HCT116 (cell line): ENCODE measurements around the gene PRKCA. TPM values are rescaled to one million over a fixed set of nuclear protein-coding genes. Genes with fewer than 3 reads are reported as not detected.

Experiments used
- ATAC-seq: fragments of 200-7000 bp; cut with Tn5 transposase; 2 replicates; pipeline ENCODE4 v1.9.1; 2020; ENCODE audit warnings: mild to moderate bottlenecking, moderate library complexity
- BruUV-seq: library from RNA; stranded (reverse); fragments of 400-500 nt; replicated peaks from 2 replicates; lab custom pipeline; 2021; lab: Mats Ljungman, UMichigan
- CTCF ChIA-PET: fragments of 300-600 bp; sonication (Branson Sonifier 250); formaldehyde crosslinking; loops from one replicate; lab custom pipeline; 2021; ENCODE audit warnings: antibody characterized with exemption; lab: Charles Lee
- POLR2A ChIA-PET: fragments of 300-600, 350-600 bp; sonication (Branson Sonifier 250); formaldehyde crosslinking; loops from one replicate; lab custom pipeline; 2021; ENCODE audit warnings: antibody characterized with exemption; lab: Charles Lee
- RAD21 ChIA-PET, 2 experiments: fragments of 300-600 bp; sonication (Branson Sonifier 250); formaldehyde crosslinking; loops; one replicate each; lab custom pipeline; 2023; ENCODE audit warnings: low total read pairs in 2 of 2; ENCODE audit not compliant: uncharacterized antibody in 2 of 2, unreplicated experiment in 2 of 2, low non-redundant PET in 1 of 2; lab: Charles Lee
- DNase-seq: peaks from one replicate; pipeline ENCODE4 v3.0.0-alpha.2; 2010; ENCODE audit warnings: low read depth, low spot score
- H2AFZ ChIP-seq: fragments of 200-600 bp; shearing (Covaris generic), sonication (generic); 2 replicates; pipeline ENCODE4 v1.6.1; 2017; ENCODE audit warnings: low read depth, mixed run types, mixed read lengths, antibody characterized with exemption, low read length; ENCODE audit not compliant: poor library complexity, severe bottlenecking
- H3K27ac ChIP-seq: 2 replicates; pipeline ENCODE4 v1.5.1; 2012; ENCODE audit warnings: low read depth, low read length
- H3K27me3 ChIP-seq: fragments of 200-600 bp; sonication (generic); 2 replicates; pipeline ENCODE4 v1.6.1; 2016; ENCODE audit warnings: mixed run types, low read length, mixed read lengths; ENCODE audit not compliant: insufficient read depth
- H3K36me3 ChIP-seq, 2 experiments: fragments of 200-500 bp in 1 of 2; fragments of 200-600 bp in 1 of 2; sonication (Bioruptor generic) in 1 of 2; sonication (generic) in 1 of 2; 2 replicates each; pipeline versions ENCODE4 v1.5.1 to v1.6.1; 2014 to 2016; ENCODE audit warnings: low read length in 2 of 2, inconsistent platforms in 1 of 2, mixed read lengths in 1 of 2, mixed run types in 1 of 2; ENCODE audit not compliant: insufficient read depth in 2 of 2, control insufficient read depth in 1 of 2
- H3K4me1 ChIP-seq, 2 experiments: fragments of 200-600 bp in 1 of 2; sonication (generic) in 1 of 2; 2 replicates each; pipeline versions ENCODE4 v1.5.1 to v1.6.1; 2012 to 2017; ENCODE audit warnings: low read length in 2 of 2, inconsistent platforms in 1 of 2, mild to moderate bottlenecking in 1 of 2, mixed read lengths in 1 of 2, mixed run types in 1 of 2, moderate library complexity in 1 of 2; ENCODE audit not compliant: insufficient read depth in 2 of 2, control insufficient read depth in 1 of 2
- H3K4me2 ChIP-seq: fragments of 200-600 bp; sonication (generic); 2 replicates; pipeline ENCODE4 v1.6.1; 2017; ENCODE audit warnings: mixed run types, low read length, mixed read lengths
- H3K4me3 ChIP-seq, 2 experiments: fragments of 200-600 bp in 1 of 2; sonication (generic) in 1 of 2; replicated peaks in 1 of 2; 2 replicates each; pipeline ENCODE4 v1.5.1; 2011 to 2016; ENCODE audit warnings: low read length in 2 of 2, control low read depth in 1 of 2, low read depth in 1 of 2, mild to moderate bottlenecking in 1 of 2, mixed read lengths in 1 of 2, mixed run types in 1 of 2
- H3K79me2 ChIP-seq: fragments of 200-600 bp; sonication (generic); 2 replicates; pipeline ENCODE4 v1.6.1; 2017; ENCODE audit warnings: mild to moderate bottlenecking, mixed run types, low read length, moderate library complexity, mixed read lengths; ENCODE audit not compliant: insufficient read depth
- H3K9ac ChIP-seq: fragments of 200-600 bp; sonication (generic); 2 replicates; pipeline ENCODE4 v1.6.1; 2016; ENCODE audit warnings: low read length, mixed read lengths
- H3K9me2 ChIP-seq: fragments of 200-600 bp; sonication (generic), shearing (Covaris generic); 2 replicates; pipeline ENCODE4 v1.6.1; 2017; ENCODE audit warnings: mixed run types, mild to moderate bottlenecking, moderate library complexity; ENCODE audit not compliant: insufficient read depth
- H3K9me3 ChIP-seq, 2 experiments: fragments of 200-500 bp in 1 of 2; fragments of 200-600 bp in 1 of 2; sonication (Bioruptor generic) in 1 of 2; sonication (generic) in 1 of 2; 2 replicates each; pipeline ENCODE4 v1.6.1; 2014 to 2017; ENCODE audit warnings: low read length in 2 of 2, mixed read lengths in 2 of 2, inconsistent platforms in 1 of 2, low read depth in 1 of 2, mild to moderate bottlenecking in 1 of 2, mixed run types in 1 of 2, moderate library complexity in 1 of 2; ENCODE audit not compliant: control insufficient read depth in 1 of 2, insufficient read depth in 1 of 2
- H4K20me1 ChIP-seq: fragments of 200-600 bp; sonication (generic), shearing (Covaris generic); 2 replicates; pipeline ENCODE4 v1.6.1; 2017; ENCODE audit warnings: mixed run types, mild to moderate bottlenecking, moderate library complexity; ENCODE audit not compliant: insufficient read depth
- CBX3 ChIP-seq: IDR thresholded peaks from 2 replicates; pipeline ENCODE4 v1.6.1; 2012; ENCODE audit warnings: low read depth
- EGR1 ChIP-seq: IDR thresholded peaks from 2 replicates; pipeline ENCODE4 v1.6.1; 2012; ENCODE audit warnings: low read depth
- FOSL1 ChIP-seq: IDR thresholded peaks from 2 replicates; pipeline ENCODE4 v1.6.1; 2012; ENCODE audit warnings: low read depth
- POLR2A ChIP-seq: IDR thresholded peaks from 2 replicates; pipeline ENCODE4 v1.7.0; 2011; ENCODE audit warnings: borderline replicate concordance; ENCODE audit not compliant: insufficient read depth, insufficient read length; ENCODE audit errors: extremely low read depth
- POLR2AphosphoS5 ChIP-seq: IDR thresholded peaks from 2 replicates; pipeline ENCODE4 v1.6.1; 2011; ENCODE audit warnings: mild to moderate bottlenecking, low read depth, low read length, moderate library complexity
- SIN3A ChIP-seq: IDR thresholded peaks from 2 replicates; pipeline ENCODE4 v1.6.1; 2012; ENCODE audit warnings: low read depth
- ZFX ChIP-seq: fragments of 450-650 bp; IDR thresholded peaks from 2 replicates; pipeline ENCODE4 v1.6.1; 2017
- ZNF274 ChIP-seq: fragments of 200-500 bp; sonication (Bioruptor generic); IDR thresholded peaks from 2 replicates; pipeline ENCODE4 v1.6.1; 2014; ENCODE audit warnings: mild to moderate bottlenecking, low read depth, low read length, inconsistent platforms
- intact Hi-C: fragments of 100-400 bp; cut with micrococcal nuclease; formaldehyde crosslinking; loops from 2 replicates; pipeline ENCODE4 v1.10.0; 2022
- total RNA-seq: library from RNA; stranded (reverse); gene quantifications from one replicate; pipeline ENCODE4 v1.2.1, GENCODE V29; 2021; ENCODE audit not compliant: unreplicated experiment
- TF ChIP-seq, protein P1 (sequence below): IDR thresholded peaks from 2 replicates; pipeline ENCODE4 v1.6.1; 2011; ENCODE audit warnings: mild to moderate bottlenecking, low read length, moderate library complexity; ENCODE audit not compliant: insufficient replicate concordance; ENCODE audit errors: extremely low read depth
- TF ChIP-seq, protein P2 (sequence below): IDR thresholded peaks from 2 replicates; pipeline ENCODE4 v1.6.1; 2012; ENCODE audit warnings: low read depth

The PRKCA gene
- total RNA-seq, 1 experiment from 2014 or later, result 18.8 TPM

- TF ChIP-seq, protein P1, sequence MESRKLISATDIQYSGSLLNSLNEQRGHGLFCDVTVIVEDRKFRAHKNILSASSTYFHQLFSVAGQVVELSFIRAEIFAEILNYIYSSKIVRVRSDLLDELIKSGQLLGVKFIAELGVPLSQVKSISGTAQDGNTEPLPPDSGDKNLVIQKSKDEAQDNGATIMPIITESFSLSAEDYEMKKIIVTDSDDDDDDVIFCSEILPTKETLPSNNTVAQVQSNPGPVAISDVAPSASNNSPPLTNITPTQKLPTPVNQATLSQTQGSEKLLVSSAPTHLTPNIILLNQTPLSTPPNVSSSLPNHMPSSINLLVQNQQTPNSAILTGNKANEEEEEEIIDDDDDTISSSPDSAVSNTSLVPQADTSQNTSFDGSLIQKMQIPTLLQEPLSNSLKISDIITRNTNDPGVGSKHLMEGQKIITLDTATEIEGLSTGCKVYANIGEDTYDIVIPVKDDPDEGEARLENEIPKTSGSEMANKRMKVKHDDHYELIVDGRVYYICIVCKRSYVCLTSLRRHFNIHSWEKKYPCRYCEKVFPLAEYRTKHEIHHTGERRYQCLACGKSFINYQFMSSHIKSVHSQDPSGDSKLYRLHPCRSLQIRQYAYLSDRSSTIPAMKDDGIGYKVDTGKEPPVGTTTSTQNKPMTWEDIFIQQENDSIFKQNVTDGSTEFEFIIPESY, result no peak
- TF ChIP-seq ZFX (no peak), CBX3 (no peak), SIN3A (no peak), POLR2AphosphoS5 (no peak)
These were observed 267.2 kb downstream of the PRKCA start (continued) for GRCh38 chr17:66569572-66569971.

DNA sequence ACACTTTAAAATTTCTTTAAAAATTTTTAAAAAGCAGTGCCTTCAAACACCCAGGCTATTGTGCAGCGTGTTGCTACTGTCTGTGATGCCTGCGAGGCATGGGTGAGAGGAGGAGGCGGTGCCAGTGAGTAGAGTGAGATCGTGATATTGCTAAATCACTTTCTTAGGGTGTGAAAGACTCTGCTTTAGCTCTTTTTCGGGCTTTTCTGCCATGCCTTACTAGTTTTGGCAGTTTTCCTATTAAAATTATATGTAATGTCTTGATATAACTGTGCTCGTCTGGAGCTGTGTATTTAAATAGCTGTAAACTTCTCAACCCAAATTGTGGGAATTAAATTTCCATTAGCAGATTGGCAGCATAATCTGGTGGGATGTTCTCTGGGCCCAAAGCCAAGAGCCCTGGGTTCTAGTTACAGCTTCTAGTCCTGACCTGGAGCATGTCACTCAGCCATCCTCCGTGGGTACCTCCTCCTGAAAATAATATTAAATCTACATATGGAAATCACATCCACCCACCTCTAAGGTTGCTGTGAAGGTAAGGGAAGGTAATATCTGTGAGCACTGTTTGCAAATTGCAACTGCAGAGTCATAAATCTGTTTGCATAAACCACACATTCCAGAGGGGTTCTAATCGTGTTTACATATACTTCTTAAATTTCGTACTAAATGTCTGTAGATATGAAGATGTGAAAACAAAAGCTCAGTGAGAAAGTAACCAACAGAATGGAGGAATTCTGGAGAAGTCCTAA lies 268.2 kb downstream of the PRKCA start:
- no peak overlapping the region for H2AFZ ChIP-seq
- no peak overlapping the region for H3K27ac ChIP-seq
- ATAC-seq (no peak), DNase-seq (no peak)
- no peak overlapping the region for H3K4me3 ChIP-seq
- no peak for TF ChIP-seq POLR2AphosphoS5
- no peak for TF ChIP-seq ZNF274
- no peak for TF ChIP-seq POLR2A
- TF ChIP-seq, protein P2, sequence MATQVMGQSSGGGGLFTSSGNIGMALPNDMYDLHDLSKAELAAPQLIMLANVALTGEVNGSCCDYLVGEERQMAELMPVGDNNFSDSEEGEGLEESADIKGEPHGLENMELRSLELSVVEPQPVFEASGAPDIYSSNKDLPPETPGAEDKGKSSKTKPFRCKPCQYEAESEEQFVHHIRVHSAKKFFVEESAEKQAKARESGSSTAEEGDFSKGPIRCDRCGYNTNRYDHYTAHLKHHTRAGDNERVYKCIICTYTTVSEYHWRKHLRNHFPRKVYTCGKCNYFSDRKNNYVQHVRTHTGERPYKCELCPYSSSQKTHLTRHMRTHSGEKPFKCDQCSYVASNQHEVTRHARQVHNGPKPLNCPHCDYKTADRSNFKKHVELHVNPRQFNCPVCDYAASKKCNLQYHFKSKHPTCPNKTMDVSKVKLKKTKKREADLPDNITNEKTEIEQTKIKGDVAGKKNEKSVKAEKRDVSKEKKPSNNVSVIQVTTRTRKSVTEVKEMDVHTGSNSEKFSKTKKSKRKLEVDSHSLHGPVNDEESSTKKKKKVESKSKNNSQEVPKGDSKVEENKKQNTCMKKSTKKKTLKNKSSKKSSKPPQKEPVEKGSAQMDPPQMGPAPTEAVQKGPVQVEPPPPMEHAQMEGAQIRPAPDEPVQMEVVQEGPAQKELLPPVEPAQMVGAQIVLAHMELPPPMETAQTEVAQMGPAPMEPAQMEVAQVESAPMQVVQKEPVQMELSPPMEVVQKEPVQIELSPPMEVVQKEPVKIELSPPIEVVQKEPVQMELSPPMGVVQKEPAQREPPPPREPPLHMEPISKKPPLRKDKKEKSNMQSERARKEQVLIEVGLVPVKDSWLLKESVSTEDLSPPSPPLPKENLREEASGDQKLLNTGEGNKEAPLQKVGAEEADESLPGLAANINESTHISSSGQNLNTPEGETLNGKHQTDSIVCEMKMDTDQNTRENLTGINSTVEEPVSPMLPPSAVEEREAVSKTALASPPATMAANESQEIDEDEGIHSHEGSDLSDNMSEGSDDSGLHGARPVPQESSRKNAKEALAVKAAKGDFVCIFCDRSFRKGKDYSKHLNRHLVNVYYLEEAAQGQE, result no peak
- TF ChIP-seq EGR1, result no peak
- TF ChIP-seq FOSL1, result no peak
- no peak for TF ChIP-seq ZFX
- CTCF ChIA-PET, result no interaction called here
- RAD21 ChIA-PET, result no interaction called here
- intact Hi-C loops, result no loop called here
- BruUV-seq, result no TSS peak
- peaks cover 9 to 12% of the 10 kb centered on the region in 2 experiments; a peak in 3 of 4 replicates for H3K4me1 ChIP-seq
- H3K79me2 ChIP-seq, result no peaks in the 10 kb centered on the region
- no peaks in the 10 kb centered on the region for H4K20me1 ChIP-seq
- no peak overlapping the region for H3K9ac ChIP-seq
- no peaks in the 10 kb centered on the region for H3K27me3 ChIP-seq
- no peaks in the 10 kb centered on the region for H3K9me3 ChIP-seq
- H3K9me2 ChIP-seq, result no peaks in the 10 kb centered on the region
- H3K4me2 ChIP-seq, result no peak overlapping the region
- no peaks in the 10 kb centered on the region for H3K36me3 ChIP-seq
- POLR2A ChIA-PET, result no interaction called here
